UCSD-AML1 (cell line): ENCODE results near the gene ADRM1.

Experiments
- DNase-seq: peaks from one replicate; lab custom pipeline; 2025; ENCODE audit not compliant: unreplicated experiment; lab: John Stamatoyannopoulos, UW

Gene ADRM1

GRCh38 chr20:62336775-62337557 lies 34.2 kb downstream of the ADRM1 start:
- no peak for DNase-seq

- DNase-seq, result no peak
These were observed 34.9 kb downstream of the ADRM1 start for GRCh38 chr20:62337558-62338293.

- no peak for DNase-seq
These were observed 35.5 kb downstream of the ADRM1 start for GRCh38 chr20:62338294-62338620.

GRCh38 chr20:62339647-62340062 lies 36.9 kb downstream of the ADRM1 start:
- no peak for DNase-seq

- DNase-seq, result no peak
These were observed 40.1 kb downstream of the ADRM1 start for GRCh38 chr20:62342910-62343309.

GRCh38 chr20:62344092-62344491 lies 41.3 kb downstream of the ADRM1 start:
- no peak for DNase-seq

- DNase-seq, result no peak
These were observed 42.0 kb downstream of the ADRM1 start for GRCh38 chr20:62344782-62345181.

GRCh38 chr20:62345681-62346370 lies 43.0 kb downstream of the ADRM1 start:
- DNase-seq, result no peak

- no peak for DNase-seq
These were observed 43.8 kb downstream of the ADRM1 start for GRCh38 chr20:62346398-62347150.

- no peak for DNase-seq
These were observed 44.3 kb downstream of the ADRM1 start for GRCh38 chr20:62347151-62347404.

GRCh38 chr20:62347445-62347844 lies 44.6 kb downstream of the ADRM1 start:
- DNase-seq, result no peak

- DNase-seq, result no peak
These were observed 45.8 kb downstream of the ADRM1 start for GRCh38 chr20:62348604-62349003.

GRCh38 chr20:62349556-62350097 lies 46.8 kb downstream of the ADRM1 start:
- no peak for DNase-seq

GRCh38 chr20:62350098-62350628 lies 47.4 kb downstream of the ADRM1 start:
- DNase-seq, result no peak

GRCh38 chr20:62350629-62351422 lies 48.0 kb downstream of the ADRM1 start:
- DNase-seq, result no peak

- DNase-seq, result no peak
These were observed 48.9 kb downstream of the ADRM1 start for GRCh38 chr20:62351469-62352401.

GRCh38 chr20:62352402-62353288 lies 49.8 kb downstream of the ADRM1 start:
- no peak for DNase-seq
